OCI-LY1 (cell line): ENCODE results near the gene PTPN13.

Experiments
- EZH2 ChIP-seq: fragments of 200-600 bp; sonication (generic), shearing (Covaris generic); IDR thresholded peaks from 2 replicates; pipeline ENCODE4 v1.8.0; 2017; ENCODE audit warnings: borderline replicate concordance, mixed run types, mild to moderate bottlenecking, antibody characterized with exemption, low read length, moderate library complexity, mixed read lengths
- TF ChIP-seq, protein P1 (sequence below): fragments of 200-600 bp; sonication (generic), shearing (Covaris generic); IDR thresholded peaks from 2 replicates; pipeline ENCODE4 v1.5.1; 2017; ENCODE audit warnings: mild to moderate bottlenecking, antibody characterized with exemption, low read length, moderate library complexity, mixed read lengths

DNA sequence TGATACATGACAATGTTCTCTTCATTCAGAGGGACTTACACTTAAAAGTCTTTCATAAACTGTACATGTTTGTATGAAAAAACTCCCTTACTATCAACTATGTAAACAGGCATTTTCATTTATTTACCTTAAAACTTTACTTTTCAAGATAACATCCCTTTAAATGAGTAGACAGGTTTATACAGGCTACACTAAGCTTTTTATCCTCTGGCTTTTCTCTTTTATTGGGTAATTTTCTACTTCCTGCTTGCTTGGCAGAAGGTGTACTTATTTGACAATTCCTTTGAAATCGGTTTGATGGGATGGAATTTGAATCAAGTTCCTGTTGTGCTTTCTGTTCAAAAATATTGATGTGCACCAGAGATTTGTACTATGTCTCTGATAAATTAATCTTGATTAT lies 81.4 kb downstream of the PTPN13 start:
- TF ChIP-seq, protein P1, sequence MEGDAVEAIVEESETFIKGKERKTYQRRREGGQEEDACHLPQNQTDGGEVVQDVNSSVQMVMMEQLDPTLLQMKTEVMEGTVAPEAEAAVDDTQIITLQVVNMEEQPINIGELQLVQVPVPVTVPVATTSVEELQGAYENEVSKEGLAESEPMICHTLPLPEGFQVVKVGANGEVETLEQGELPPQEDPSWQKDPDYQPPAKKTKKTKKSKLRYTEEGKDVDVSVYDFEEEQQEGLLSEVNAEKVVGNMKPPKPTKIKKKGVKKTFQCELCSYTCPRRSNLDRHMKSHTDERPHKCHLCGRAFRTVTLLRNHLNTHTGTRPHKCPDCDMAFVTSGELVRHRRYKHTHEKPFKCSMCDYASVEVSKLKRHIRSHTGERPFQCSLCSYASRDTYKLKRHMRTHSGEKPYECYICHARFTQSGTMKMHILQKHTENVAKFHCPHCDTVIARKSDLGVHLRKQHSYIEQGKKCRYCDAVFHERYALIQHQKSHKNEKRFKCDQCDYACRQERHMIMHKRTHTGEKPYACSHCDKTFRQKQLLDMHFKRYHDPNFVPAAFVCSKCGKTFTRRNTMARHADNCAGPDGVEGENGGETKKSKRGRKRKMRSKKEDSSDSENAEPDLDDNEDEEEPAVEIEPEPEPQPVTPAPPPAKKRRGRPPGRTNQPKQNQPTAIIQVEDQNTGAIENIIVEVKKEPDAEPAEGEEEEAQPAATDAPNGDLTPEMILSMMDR, result no peak
- no peak for TF ChIP-seq EZH2
